Activated CD4-positive, alpha-beta memory T cell treated with anti-CD3 and anti-CD28 coated beads, Interleukin-2, amount 10 ng/mL, durations not matched to agents 7 days and 5 days (primary cell): ENCODE measurements around the gene PATE1. TPM values are rescaled to one million over a fixed set of nuclear protein-coding genes. Genes with fewer than 3 reads are reported as not detected.

Experiments used
- total RNA-seq, 2 experiments: library from RNA; stranded (reverse); gene quantifications; one replicate each; pipeline ENCODE4 v1.2.3, GENCODE V29; 2021

Gene PATE1
- total RNA-seq, 2 experiments from 2014 or later = not detected

Other genes with a start within 250 kb of the PATE1 start
- 10 to 100 TPM; 31.5 to 33.2 TPM for gene EI24, start 176.8 kb upstream of the PATE1 start, total RNA-seq
- gene STT3A, start 153.4 kb upstream of the PATE1 start, total RNA-seq = 100 to 1,000 TPM; 123 TPM
- 10 to 100 TPM; 79.0 to 82.6 TPM for gene CHEK1, start 121.1 kb upstream of the PATE1 start, total RNA-seq
- not detected for gene ACRV1, start 65.4 kb upstream of the PATE1 start, total RNA-seq
- gene PATE2, start 32.5 kb downstream of the PATE1 start, total RNA-seq = not detected
- not detected for gene PATE3, start 41.8 kb downstream of the PATE1 start, total RNA-seq
- gene PATE4, start 87.0 kb downstream of the PATE1 start, total RNA-seq = not detected
- 10 to 100 TPM; 14.0 to 15.5 TPM for gene HYLS1, start 141.4 kb downstream of the PATE1 start, total RNA-seq
- 10 to 100 TPM in 1 of 2 experiments, 1 to 10 TPM in 1; 7.8 to 11.5 TPM for gene PUS3, start 156.9 kb downstream of the PATE1 start, total RNA-seq
- gene DDX25, start 158.2 kb downstream of the PATE1 start, total RNA-seq = not detected
- not detected for gene VSIG10L2, start 199.8 kb downstream of the PATE1 start, total RNA-seq